Mucosa of rectum (tissue), 2 donors: ENCODE measurements around the gene VAV3.
A peak's percentile ranks its signal among the peaks of the same experiment; 100 is the strongest.
"Not testable (repeated sequence)": the region's sequence is repeated elsewhere in the genome, so short reads cannot be mapped to it uniquely, and the experiment has no call there.

Experiments used
- H3K27ac ChIP-seq, 2 donors: one replicate each; pipeline ENCODE4 v1.7.0; 2013; ENCODE audit warnings: inconsistent platforms in 2 of 2, low read depth in 2 of 2, low read length in 2 of 2
- H3K27me3 ChIP-seq, 2 donors: one replicate each; pipeline ENCODE4 v1.7.0; 2013; ENCODE audit warnings: low read length in 2 of 2; ENCODE audit not compliant: control insufficient read depth in 2 of 2, insufficient read depth in 2 of 2
- H3K36me3 ChIP-seq, 2 donors: one replicate each; pipeline ENCODE4 v1.7.0; 2013; ENCODE audit warnings: low read length in 2 of 2; ENCODE audit not compliant: control insufficient read depth in 2 of 2, insufficient read depth in 2 of 2
- H3K4me1 ChIP-seq, 2 donors: one replicate each; pipeline ENCODE4 v1.7.0; 2013; ENCODE audit warnings: low read length in 2 of 2, mild to moderate bottlenecking in 1 of 2; ENCODE audit not compliant: control insufficient read depth in 2 of 2, insufficient read depth in 2 of 2
- H3K4me3 ChIP-seq, 2 donors: one replicate each; pipeline ENCODE4 v1.7.0; 2013; ENCODE audit warnings: low read length in 2 of 2
- H3K9ac ChIP-seq, 2 donors: one replicate each; pipeline ENCODE4 v1.7.0; 2013; ENCODE audit warnings: low read length in 2 of 2, low read depth in 1 of 2, mild to moderate bottlenecking in 1 of 2
- H3K9me3 ChIP-seq, 2 donors: one replicate each; pipeline ENCODE4 v1.7.0; 2013; ENCODE audit warnings: low read length in 2 of 2; ENCODE audit not compliant: control insufficient read depth in 2 of 2
- donor health status: healthy.
- donor health status: Normal muscosa, but diverticular disease.

The VAV3 gene

DNA sequence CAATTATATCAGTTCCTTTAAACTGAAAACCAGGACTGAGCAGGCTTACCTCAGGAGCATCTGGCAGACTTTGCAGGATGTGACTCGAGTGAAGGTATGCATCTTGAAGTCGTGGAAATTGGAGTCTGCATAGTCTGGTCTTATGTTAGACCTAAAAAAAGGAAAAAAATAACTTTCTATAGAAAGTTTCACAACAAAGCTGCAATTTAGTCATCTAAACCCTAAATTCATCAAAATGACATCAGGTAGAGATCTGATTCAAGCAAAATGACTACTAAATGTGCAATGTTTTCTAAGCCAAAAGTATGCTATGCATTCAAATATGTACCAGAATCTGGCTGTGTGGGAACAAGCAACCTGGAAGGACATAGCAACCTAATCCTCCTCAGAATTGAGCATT is 260.1 kb downstream of the VAV3 start:
- Histone ChIP-seq H3K27me3 (no peaks in the 10 kb centered on the region), H3K27ac (no peak overlapping the region), H3K9me3 (no peaks in the 10 kb centered on the region), H3K4me1 (no peaks in the 10 kb centered on the region), H3K4me3 (no peak overlapping the region), H3K9ac (no peak overlapping the region), H3K36me3 (no peaks in the 10 kb centered on the region)

DNA sequence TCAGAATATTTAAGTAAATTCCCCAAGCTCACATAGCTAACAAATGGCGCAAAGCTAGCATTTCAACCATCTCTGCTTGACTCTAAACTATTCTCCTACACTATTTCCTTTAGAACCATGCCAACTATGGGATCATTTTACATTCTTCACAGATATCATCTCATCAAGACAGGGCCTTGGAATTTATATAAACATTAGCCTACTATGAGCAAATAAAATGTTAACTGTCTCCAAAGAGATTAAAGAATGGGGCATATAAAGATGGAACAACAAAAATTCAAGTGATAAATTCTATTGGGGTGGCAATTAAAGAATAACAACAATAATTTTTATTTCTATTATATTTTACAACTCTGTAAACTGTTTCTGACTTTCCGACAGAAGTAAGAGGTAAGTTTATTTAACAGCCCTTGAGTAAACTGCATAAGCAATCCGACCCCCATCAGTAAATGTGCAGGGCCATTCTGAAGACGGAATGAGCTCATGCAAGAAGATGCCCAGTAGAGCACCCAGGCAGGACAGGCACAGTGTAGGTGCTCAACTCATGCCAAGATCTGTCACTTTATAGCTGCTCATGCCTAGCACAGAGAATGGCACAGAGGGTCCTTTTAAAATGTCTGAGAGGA is 261.9 kb downstream of the VAV3 start:
- H3K27ac ChIP-seq, result no peak overlapping the region
- H3K36me3 ChIP-seq, result no peaks in the 10 kb centered on the region
- no peaks in the 10 kb centered on the region for H3K9me3 ChIP-seq
- H3K27me3 ChIP-seq, result no peaks in the 10 kb centered on the region
- no peak overlapping the region for H3K9ac ChIP-seq
- H3K4me1 ChIP-seq, result no peaks in the 10 kb centered on the region
- H3K4me3 ChIP-seq, result no peak overlapping the region

- H3K9ac ChIP-seq, H3K36me3 ChIP-seq, H3K27me3 ChIP-seq, H3K9me3 ChIP-seq, H3K27ac ChIP-seq, H3K4me3 ChIP-seq, H3K4me1 ChIP-seq: not testable (repeated sequence)
Observed at GRCh38 chr1:107700651-107701050, 264.3 kb downstream of the VAV3 start.

DNA sequence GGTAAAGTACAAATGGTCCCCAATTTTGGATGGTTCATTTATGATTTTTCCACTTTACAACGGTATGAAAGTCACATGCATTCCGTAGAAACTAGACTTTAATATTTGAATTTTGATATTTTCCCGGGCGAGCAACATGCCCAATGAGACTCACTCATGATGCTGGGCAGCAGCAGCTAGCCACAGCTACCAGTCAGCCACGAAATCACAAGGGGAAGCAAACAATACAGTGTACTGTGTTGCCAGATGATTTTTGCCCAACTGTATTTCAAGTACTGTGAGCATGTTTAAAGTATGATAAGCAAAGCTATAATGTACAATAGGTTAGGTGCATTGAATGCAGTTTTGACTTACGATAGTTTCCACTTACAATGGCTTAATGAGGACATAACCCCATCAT is 266.8 kb downstream of the VAV3 start:
- no peak overlapping the region for H3K4me3 ChIP-seq
- H3K9me3 ChIP-seq, result no peaks in the 10 kb centered on the region
- H3K4me1 ChIP-seq, result no peaks in the 10 kb centered on the region
- no peaks in the 10 kb centered on the region for H3K36me3 ChIP-seq
- H3K9ac ChIP-seq, result no peak overlapping the region
- H3K27ac ChIP-seq, result no peak overlapping the region
- no peaks in the 10 kb centered on the region for H3K27me3 ChIP-seq

DNA sequence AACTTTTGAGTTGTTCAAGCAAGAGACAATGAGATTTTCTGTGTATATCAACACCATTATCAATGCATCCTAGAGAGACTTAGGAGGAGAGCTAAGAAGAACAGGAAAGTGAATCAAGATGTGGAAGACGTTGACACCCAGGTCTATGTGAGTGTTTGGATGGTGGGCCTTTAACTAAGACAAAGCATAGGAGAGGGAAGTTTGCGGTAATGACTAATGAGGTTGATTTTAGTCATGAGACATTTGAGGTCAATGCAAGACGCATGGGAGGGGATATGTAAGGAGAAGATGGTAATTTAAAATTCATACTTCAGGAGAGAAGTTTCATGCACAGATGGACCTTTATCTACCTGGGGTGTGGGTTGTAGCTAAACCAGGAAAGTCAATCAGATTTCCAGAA is 269.6 kb downstream of the VAV3 start:
- Histone ChIP-seq H3K27me3 (no peaks in the 10 kb centered on the region), H3K36me3 (no peaks in the 10 kb centered on the region)

GRCh38 chr1:107692580-107693345 is 272.2 kb downstream of the VAV3 start:
- H3K4me3 ChIP-seq, result no peak overlapping the region
- no peaks in the 10 kb centered on the region for H3K27me3 ChIP-seq
- H3K27ac ChIP-seq, result no peak overlapping the region
- no peaks in the 10 kb centered on the region for H3K9me3 ChIP-seq
- peaks cover 0 to 4% of the 10 kb centered on the region in 2 donors for H3K4me1 ChIP-seq
- no peaks in the 10 kb centered on the region for H3K36me3 ChIP-seq
- no peak overlapping the region for H3K9ac ChIP-seq

More for the DNA sequence above, 269.6 kb downstream of the VAV3 start:
- Histone ChIP-seq H3K9me3 (no peaks in the 10 kb centered on the region), H3K4me1 (no peaks in the 10 kb centered on the region), H3K27ac (no peak overlapping the region), H3K9ac (no peak overlapping the region), H3K4me3 (no peak overlapping the region)

GRCh38 chr1:107691540-107691939 is 273.4 kb downstream of the VAV3 start:
- peaks cover 0 to 4% of the 10 kb centered on the region in 2 donors for H3K4me1 ChIP-seq
- no peak overlapping the region for H3K4me3 ChIP-seq
- no peaks in the 10 kb centered on the region for H3K27me3 ChIP-seq
- H3K36me3 ChIP-seq, result no peaks in the 10 kb centered on the region
- H3K9ac ChIP-seq, result no peak overlapping the region
- no peaks in the 10 kb centered on the region for H3K9me3 ChIP-seq
- H3K27ac ChIP-seq, result no peak overlapping the region

DNA sequence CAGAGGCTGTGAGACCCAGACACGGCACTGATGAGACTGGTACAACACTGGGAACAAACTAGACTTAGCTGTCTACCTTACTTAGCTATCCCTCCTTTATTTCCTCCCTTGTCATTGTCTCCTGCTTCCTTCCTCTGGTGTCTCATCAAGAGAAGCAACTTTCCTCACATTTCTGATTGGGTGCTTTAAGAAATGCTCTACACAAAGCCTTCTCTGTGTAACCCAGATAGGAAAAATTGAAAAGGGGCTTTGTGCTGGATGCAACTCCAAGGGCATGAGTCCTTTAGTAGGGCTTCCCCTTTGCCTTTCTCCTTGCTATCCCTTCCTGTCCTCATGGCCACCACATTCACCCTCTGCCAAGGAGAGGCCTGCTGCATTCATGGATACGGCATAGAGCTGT is 274.5 kb downstream of the VAV3 start:
- H3K27ac ChIP-seq, result no peak overlapping the region
- H3K4me3 ChIP-seq, result no peak overlapping the region
- H3K9ac ChIP-seq, result no peak overlapping the region
- no peaks in the 10 kb centered on the region for H3K36me3 ChIP-seq
- H3K4me1 ChIP-seq, result peaks cover 0 to 4% of the 10 kb centered on the region in 2 donors
- H3K9me3 ChIP-seq, result no peaks in the 10 kb centered on the region
- no peaks in the 10 kb centered on the region for H3K27me3 ChIP-seq

- H3K9ac ChIP-seq, result no peak overlapping the region
- H3K4me1 ChIP-seq, result peaks cover 0 to 4% of the 10 kb centered on the region in 2 donors
- no peaks in the 10 kb centered on the region for H3K9me3 ChIP-seq
- no peaks in the 10 kb centered on the region for H3K27me3 ChIP-seq
- no peak overlapping the region for H3K4me3 ChIP-seq
- H3K27ac ChIP-seq, result no peak overlapping the region
- H3K36me3 ChIP-seq, result no peaks in the 10 kb centered on the region
Observed at GRCh38 chr1:107689733-107690132, 275.2 kb downstream of the VAV3 start.

GRCh38 chr1:107689159-107689558 is 275.8 kb downstream of the VAV3 start:
- H3K36me3 ChIP-seq, result no peaks in the 10 kb centered on the region
- H3K27ac ChIP-seq, result peak overlapping the region in 1 of 2 donors; percentile 41
- no peak overlapping the region for H3K4me3 ChIP-seq
- H3K9ac ChIP-seq, result no peak overlapping the region
- H3K9me3 ChIP-seq, result no peaks in the 10 kb centered on the region
- peaks cover 0 to 6% of the 10 kb centered on the region in 2 donors for H3K4me1 ChIP-seq
- no peaks in the 10 kb centered on the region for H3K27me3 ChIP-seq
